Activated naive CD8-positive, alpha-beta T cell (primary cell): ENCODE results near the gene MOCS3.
"Not testable (repeated sequence)": the region's sequence is repeated elsewhere in the genome, so short reads cannot be mapped to it uniquely, and the experiment has no call there.

Source experiments
- H3K27ac Mint-ChIP-seq: one replicate; pipeline ENCODE4 v1.8.0; 2021; ENCODE audit warnings: mixed read lengths
- H3K27me3 Mint-ChIP-seq: one replicate; pipeline ENCODE4 v1.8.0; 2021; ENCODE audit warnings: mixed read lengths
- H3K36me3 Mint-ChIP-seq: one replicate; pipeline ENCODE4 v1.8.0; 2021; ENCODE audit warnings: mixed read lengths
- H3K4me1 Mint-ChIP-seq: one replicate; pipeline ENCODE4 v1.8.0; 2021; ENCODE audit warnings: low read depth, mixed read lengths
- H3K4me3 Mint-ChIP-seq: one replicate; pipeline ENCODE4 v1.8.0; 2021; ENCODE audit warnings: mild to moderate bottlenecking, mixed read lengths
- H3K9me3 Mint-ChIP-seq: one replicate; pipeline ENCODE4 v1.8.0; 2021; ENCODE audit warnings: low read depth, mixed read lengths

The MOCS3 gene

GRCh38 chr20:50957798-50958614 lies 612 bp upstream of the MOCS3 start, which contains the start of gene DPM1:
Gene DPM1, minus strand, starts transcription at chr20:50958532. Its CDS starts 9 bp downstream, at chr20:50958523.
- Mint-ChIP-seq H3K4me1 (peaks cover 74% of the 10 kb centered on the region), H3K27ac (peak within 1 kb of the TSS; percentile 100), H3K27me3 (no peaks in the 10 kb centered on the region), H3K9me3 (no peaks in the 10 kb centered on the region), H3K4me3 (peak within 1 kb of the TSS; percentile 99), H3K36me3 (peaks cover 12% of the 10 kb centered on the region)

GRCh38 chr20:50959543-50960126 lies 1.0 kb downstream of the MOCS3 start:
- no peaks in the 10 kb centered on the region for H3K9me3 Mint-ChIP-seq
- H3K36me3 Mint-ChIP-seq = peaks cover 12% of the 10 kb centered on the region
- H3K4me3 Mint-ChIP-seq = peak overlapping the region; percentile 99
- peak overlapping the region; percentile 100 for H3K27ac Mint-ChIP-seq
- H3K4me1 Mint-ChIP-seq = peaks cover 69% of the 10 kb centered on the region
- H3K27me3 Mint-ChIP-seq = no peaks in the 10 kb centered on the region

GRCh38 chr20:50967586-50967985 lies 9.0 kb downstream of the MOCS3 start:
- Mint-ChIP-seq H3K9me3 (no peaks in the 10 kb centered on the region), H3K27ac (no peak overlapping the region), H3K4me3 (no peak overlapping the region), H3K27me3 (no peaks in the 10 kb centered on the region), H3K4me1 (peaks cover 4% of the 10 kb centered on the region), H3K36me3 (no peaks in the 10 kb centered on the region)

- no peak overlapping the region for H3K4me3 Mint-ChIP-seq
- H3K27me3 Mint-ChIP-seq = peaks cover 2% of the 10 kb centered on the region
- no peaks in the 10 kb centered on the region for H3K9me3 Mint-ChIP-seq
- H3K27ac Mint-ChIP-seq = no peak overlapping the region
- no peaks in the 10 kb centered on the region for H3K36me3 Mint-ChIP-seq
- H3K4me1 Mint-ChIP-seq = peaks cover 2% of the 10 kb centered on the region
These were observed 9.7 kb downstream of the MOCS3 start for GRCh38 chr20:50968289-50968688.

- no peaks in the 10 kb centered on the region for H3K4me1 Mint-ChIP-seq
- peaks cover 2% of the 10 kb centered on the region for H3K27me3 Mint-ChIP-seq
- H3K4me3 Mint-ChIP-seq = no peak overlapping the region
- H3K27ac Mint-ChIP-seq = no peak overlapping the region
- H3K36me3 Mint-ChIP-seq = no peaks in the 10 kb centered on the region
- no peaks in the 10 kb centered on the region for H3K9me3 Mint-ChIP-seq
These were observed 10.8 kb downstream of the MOCS3 start for GRCh38 chr20:50969435-50969834.

GRCh38 chr20:50969912-50970311 lies 11.3 kb downstream of the MOCS3 start:
- Mint-ChIP-seq H3K4me3 (no peak overlapping the region), H3K27me3 (peaks cover 2% of the 10 kb centered on the region), H3K36me3 (no peaks in the 10 kb centered on the region), H3K4me1 (no peaks in the 10 kb centered on the region), H3K9me3 (no peaks in the 10 kb centered on the region), H3K27ac (no peak overlapping the region)

GRCh38 chr20:50975701-50976330 lies 17.2 kb downstream of the MOCS3 start:
- Mint-ChIP-seq H3K27ac (no peak overlapping the region), H3K27me3 (peaks cover 14% of the 10 kb centered on the region), H3K4me3 (no peak overlapping the region), H3K36me3 (no peaks in the 10 kb centered on the region), H3K4me1 (peaks cover 8% of the 10 kb centered on the region), H3K9me3 (no peaks in the 10 kb centered on the region)

GRCh38 chr20:50977066-50978021 lies 18.7 kb downstream of the MOCS3 start:
- Mint-ChIP-seq H3K36me3 (no peaks in the 10 kb centered on the region), H3K4me3 (no peak overlapping the region), H3K9me3 (no peaks in the 10 kb centered on the region), H3K4me1 (peaks cover 14% of the 10 kb centered on the region), H3K27me3 (peaks cover 14% of the 10 kb centered on the region), H3K27ac (no peak overlapping the region)

- H3K4me1 Mint-ChIP-seq = peaks cover 14% of the 10 kb centered on the region
- H3K36me3 Mint-ChIP-seq, H3K27ac Mint-ChIP-seq, H3K4me3 Mint-ChIP-seq, H3K9me3 Mint-ChIP-seq: not testable (repeated sequence)
- H3K27me3 Mint-ChIP-seq = peaks cover 18% of the 10 kb centered on the region
These were observed 19.9 kb downstream of the MOCS3 start for GRCh38 chr20:50978533-50978932.

- no peaks in the 10 kb centered on the region for H3K36me3 Mint-ChIP-seq
- H3K4me1 Mint-ChIP-seq = peaks cover 14% of the 10 kb centered on the region
- peak overlapping the region; percentile 58 for H3K4me3 Mint-ChIP-seq
- H3K27me3 Mint-ChIP-seq = peaks cover 18% of the 10 kb centered on the region
- no peaks in the 10 kb centered on the region for H3K9me3 Mint-ChIP-seq
- H3K27ac Mint-ChIP-seq = peak overlapping the region; percentile 91
These were observed 21.6 kb downstream of the MOCS3 start for GRCh38 chr20:50980071-50980681.

- no peaks in the 10 kb centered on the region for H3K9me3 Mint-ChIP-seq
- H3K4me3 Mint-ChIP-seq = peak overlapping the region; percentile 53
- H3K27ac Mint-ChIP-seq = no peak overlapping the region
- peaks cover 14% of the 10 kb centered on the region for H3K4me1 Mint-ChIP-seq
- no peaks in the 10 kb centered on the region for H3K36me3 Mint-ChIP-seq
- H3K27me3 Mint-ChIP-seq = peaks cover 19% of the 10 kb centered on the region
These were observed 22.5 kb downstream of the MOCS3 start for GRCh38 chr20:50980851-50981713.

- Mint-ChIP-seq H3K27me3 (peaks cover 23% of the 10 kb centered on the region), H3K4me3 (no peak overlapping the region), H3K9me3 (no peaks in the 10 kb centered on the region), H3K27ac (no peak overlapping the region), H3K36me3 (no peaks in the 10 kb centered on the region), H3K4me1 (peaks cover 14% of the 10 kb centered on the region)
These were observed 23.1 kb downstream of the MOCS3 start for GRCh38 chr20:50981714-50982048.

GRCh38 chr20:50982363-50982762 lies 23.7 kb downstream of the MOCS3 start:
- peaks cover 25% of the 10 kb centered on the region for H3K27me3 Mint-ChIP-seq
- no peaks in the 10 kb centered on the region for H3K9me3 Mint-ChIP-seq
- no peaks in the 10 kb centered on the region for H3K36me3 Mint-ChIP-seq
- H3K4me1 Mint-ChIP-seq = peaks cover 14% of the 10 kb centered on the region
- no peak overlapping the region for H3K27ac Mint-ChIP-seq
- no peak overlapping the region for H3K4me3 Mint-ChIP-seq
